Panc1 (cell line): ENCODE data around the gene RSAD2.

ENCODE experiments used
- POLR2AphosphoS5 ChIP-seq: IDR thresholded peaks from 2 replicates; pipeline ENCODE4 v1.6.1; 2012; ENCODE audit warnings: mild to moderate bottlenecking, low read depth, low read length, moderate library complexity
- TF ChIP-seq, protein P1 (sequence below): fragments of 450-650 bp; IDR thresholded peaks from 2 replicates; pipeline ENCODE4 v1.5.1; 2017; ENCODE audit warnings: mild to moderate bottlenecking
- TF ChIP-seq, protein P2 (sequence below), 2 experiments: IDR thresholded peaks; 2 replicates each; pipeline ENCODE4 v1.6.1; 2011 to 2012; ENCODE audit warnings: low read depth in 2 of 2, control low read depth in 1 of 2, low read length in 1 of 2, mild to moderate bottlenecking in 1 of 2, moderate library complexity in 1 of 2; ENCODE audit not compliant: insufficient read depth in 1 of 2

DNA sequence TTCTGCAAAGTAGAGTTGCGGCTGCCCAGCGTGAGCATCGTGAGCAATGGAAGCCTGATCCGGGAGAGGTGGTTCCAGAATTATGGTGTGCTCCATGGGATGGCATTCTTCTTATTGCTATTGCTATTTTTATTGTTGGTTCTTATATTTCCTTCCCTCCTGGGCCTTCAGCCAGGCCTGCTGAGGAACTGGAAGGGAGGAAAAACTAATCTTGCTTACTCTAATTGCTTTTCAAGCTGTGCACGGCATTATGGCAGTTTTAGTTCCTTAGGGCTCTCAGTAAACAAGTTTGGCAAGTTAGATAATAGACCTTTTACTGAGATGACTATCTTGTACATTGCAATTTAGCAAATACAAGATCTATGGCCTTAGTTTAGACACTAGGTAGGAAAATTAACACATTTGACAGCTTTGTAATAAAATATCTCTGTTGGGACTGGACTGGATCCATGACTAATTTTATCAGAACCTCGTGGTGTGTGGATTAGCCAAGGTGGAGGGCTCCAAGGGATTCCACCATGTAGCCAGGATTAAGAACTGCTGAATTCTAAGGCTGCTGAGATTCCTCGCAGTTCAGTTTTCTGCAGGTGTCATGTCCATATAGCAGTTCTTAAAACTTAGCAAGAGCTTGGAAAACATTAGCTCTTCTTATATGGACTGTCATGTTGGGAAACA lies 6.0 kb downstream of the RSAD2 start:
- TF ChIP-seq, protein P1, sequence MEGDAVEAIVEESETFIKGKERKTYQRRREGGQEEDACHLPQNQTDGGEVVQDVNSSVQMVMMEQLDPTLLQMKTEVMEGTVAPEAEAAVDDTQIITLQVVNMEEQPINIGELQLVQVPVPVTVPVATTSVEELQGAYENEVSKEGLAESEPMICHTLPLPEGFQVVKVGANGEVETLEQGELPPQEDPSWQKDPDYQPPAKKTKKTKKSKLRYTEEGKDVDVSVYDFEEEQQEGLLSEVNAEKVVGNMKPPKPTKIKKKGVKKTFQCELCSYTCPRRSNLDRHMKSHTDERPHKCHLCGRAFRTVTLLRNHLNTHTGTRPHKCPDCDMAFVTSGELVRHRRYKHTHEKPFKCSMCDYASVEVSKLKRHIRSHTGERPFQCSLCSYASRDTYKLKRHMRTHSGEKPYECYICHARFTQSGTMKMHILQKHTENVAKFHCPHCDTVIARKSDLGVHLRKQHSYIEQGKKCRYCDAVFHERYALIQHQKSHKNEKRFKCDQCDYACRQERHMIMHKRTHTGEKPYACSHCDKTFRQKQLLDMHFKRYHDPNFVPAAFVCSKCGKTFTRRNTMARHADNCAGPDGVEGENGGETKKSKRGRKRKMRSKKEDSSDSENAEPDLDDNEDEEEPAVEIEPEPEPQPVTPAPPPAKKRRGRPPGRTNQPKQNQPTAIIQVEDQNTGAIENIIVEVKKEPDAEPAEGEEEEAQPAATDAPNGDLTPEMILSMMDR: no peak
- no peak for TF ChIP-seq POLR2AphosphoS5
- TF ChIP-seq, protein P2, sequence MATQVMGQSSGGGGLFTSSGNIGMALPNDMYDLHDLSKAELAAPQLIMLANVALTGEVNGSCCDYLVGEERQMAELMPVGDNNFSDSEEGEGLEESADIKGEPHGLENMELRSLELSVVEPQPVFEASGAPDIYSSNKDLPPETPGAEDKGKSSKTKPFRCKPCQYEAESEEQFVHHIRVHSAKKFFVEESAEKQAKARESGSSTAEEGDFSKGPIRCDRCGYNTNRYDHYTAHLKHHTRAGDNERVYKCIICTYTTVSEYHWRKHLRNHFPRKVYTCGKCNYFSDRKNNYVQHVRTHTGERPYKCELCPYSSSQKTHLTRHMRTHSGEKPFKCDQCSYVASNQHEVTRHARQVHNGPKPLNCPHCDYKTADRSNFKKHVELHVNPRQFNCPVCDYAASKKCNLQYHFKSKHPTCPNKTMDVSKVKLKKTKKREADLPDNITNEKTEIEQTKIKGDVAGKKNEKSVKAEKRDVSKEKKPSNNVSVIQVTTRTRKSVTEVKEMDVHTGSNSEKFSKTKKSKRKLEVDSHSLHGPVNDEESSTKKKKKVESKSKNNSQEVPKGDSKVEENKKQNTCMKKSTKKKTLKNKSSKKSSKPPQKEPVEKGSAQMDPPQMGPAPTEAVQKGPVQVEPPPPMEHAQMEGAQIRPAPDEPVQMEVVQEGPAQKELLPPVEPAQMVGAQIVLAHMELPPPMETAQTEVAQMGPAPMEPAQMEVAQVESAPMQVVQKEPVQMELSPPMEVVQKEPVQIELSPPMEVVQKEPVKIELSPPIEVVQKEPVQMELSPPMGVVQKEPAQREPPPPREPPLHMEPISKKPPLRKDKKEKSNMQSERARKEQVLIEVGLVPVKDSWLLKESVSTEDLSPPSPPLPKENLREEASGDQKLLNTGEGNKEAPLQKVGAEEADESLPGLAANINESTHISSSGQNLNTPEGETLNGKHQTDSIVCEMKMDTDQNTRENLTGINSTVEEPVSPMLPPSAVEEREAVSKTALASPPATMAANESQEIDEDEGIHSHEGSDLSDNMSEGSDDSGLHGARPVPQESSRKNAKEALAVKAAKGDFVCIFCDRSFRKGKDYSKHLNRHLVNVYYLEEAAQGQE (IDR thresholded peaks at IDR 0.05; ENCODE audit: insufficient read depth in 1 of 2, low read depth in 2 of 2, low read length in 1 of 2): no peak
